Stromal cell of bone marrow (primary cell): ENCODE measurements around the gene KCNAB1.
"Not testable (repeated sequence)": the region's sequence is repeated elsewhere in the genome, so short reads cannot be mapped to it uniquely, and the experiment has no call there.

Source experiments
- DNase-seq: peaks from one replicate; pipeline ENCODE4 v3.0.0-alpha.2; 2012; ENCODE audit warnings: low read depth

KCNAB1 gene

DNA sequence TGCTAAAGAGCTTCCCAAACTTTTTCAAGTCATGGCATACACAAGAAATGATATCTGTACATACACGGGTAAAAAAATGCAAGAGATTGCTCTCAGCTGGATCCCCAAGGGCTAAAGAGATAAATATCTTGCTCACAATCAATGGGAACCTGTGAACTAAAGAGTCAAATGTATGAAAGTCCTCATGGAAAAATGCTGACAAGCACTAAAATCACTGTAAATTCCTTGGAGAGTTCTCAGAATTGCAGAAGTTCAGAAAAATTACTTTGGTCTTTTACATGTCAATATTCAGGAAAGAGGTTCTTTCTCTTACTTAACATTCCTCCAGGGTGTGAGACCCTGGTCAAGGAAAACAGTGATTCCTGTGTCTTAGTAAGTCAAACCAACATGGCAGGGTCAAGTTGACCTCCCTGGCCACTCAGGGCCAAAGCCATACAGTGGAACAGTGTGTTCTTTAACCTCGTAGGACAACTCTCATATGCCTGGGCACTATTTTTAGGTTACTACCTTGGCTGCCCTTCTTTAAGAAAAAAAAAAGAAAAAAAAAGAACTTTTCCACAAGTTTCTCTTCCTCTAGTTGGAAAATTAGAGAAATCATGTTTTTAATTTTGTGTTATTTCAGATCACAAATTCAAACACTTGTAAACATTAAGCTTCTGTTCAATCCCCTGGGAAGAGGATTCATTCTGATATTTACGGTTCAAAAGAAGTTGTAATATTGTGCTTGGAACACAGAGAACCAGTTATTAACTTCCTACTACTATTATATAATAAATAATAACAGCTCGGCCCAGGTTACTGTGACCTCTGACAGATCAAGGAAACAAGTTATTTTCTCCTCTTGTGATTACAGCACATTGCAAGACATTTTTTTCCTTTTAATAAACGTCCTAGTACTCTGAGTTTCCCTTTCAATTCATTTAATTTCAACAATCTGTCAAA, 422.0 kb downstream of the KCNAB1 start:
- no peak for DNase-seq

DNA sequence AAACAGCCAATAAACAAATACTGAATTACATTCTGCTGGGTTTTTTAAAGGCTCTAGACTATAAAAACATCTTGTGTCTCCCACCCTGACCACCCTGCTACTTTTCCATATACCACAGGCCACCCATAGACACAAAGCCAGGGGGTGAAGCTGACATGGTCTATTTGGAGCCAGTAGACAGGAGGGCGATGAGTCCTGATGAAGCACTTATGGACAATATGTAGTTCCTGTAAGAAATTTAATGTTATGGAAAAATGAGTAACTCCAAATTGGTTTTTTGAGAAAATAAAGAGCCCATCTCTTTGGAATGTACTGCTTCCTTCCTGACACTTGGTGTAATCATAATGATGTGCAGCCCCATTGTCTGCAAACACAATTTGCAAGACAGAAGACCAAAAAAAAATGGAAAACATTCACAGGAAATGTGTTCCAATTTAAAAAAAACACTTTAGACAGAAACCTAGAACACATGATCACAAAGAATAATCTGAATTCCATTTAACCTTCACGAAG, 422.7 kb downstream of the KCNAB1 start:
- DNase-seq, result no peak

GRCh38 chr3:156547637-156548036, 427.3 kb downstream of the KCNAB1 start:
- no peak for DNase-seq

DNA sequence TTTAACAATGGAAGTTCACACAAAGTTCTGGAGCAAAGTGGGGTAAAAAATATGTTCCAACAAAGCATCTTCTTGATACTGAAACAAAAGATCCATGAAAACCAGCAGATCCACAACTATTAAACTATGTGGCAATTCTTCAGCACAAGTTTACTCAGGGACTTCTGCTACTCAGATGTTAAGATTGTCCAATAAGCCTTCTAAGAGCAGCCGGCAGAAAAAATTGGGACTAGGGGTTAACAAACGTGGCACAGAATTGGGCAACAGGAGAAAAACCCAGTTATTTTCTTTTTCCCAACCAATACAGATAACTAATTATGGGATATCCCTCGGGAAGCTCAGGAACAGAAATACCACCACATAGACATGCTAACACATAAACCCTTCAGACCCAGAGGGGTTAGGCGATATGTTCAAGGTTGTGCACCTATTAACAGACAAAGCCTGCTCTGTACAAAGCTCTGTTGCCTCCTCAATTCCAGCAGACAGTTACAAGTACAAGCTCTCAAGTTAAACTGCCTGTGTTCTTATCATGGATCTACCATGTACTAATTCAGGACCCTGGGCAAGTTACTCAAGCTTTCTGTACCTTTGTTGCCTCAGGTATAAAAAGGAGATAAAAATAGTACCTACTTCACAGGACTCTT, 427.8 kb downstream of the KCNAB1 start:
- no peak for DNase-seq

DNA sequence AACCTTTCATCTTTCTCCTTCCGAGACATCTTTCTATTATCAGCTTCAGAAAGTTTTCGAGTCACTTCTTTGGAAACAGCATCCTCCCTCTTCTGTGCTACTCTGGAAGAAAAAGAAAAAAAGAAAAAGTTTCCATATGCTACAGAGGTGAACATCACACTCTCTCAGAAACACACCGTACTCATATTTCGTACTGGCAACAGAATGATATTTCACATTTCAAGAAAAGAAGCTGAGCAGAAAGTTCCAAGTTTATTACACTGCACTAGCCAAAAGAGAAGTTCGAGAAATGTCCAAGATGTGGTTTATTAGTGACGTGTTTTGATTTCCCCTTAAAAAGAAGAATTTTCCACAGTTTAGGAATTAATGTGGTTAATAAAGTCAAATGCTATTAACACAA, 428.5 kb downstream of the KCNAB1 start:
- DNase-seq, result no peak

GRCh38 chr3:156551261-156551660, 430.9 kb downstream of the KCNAB1 start:
- DNase-seq, result no peak

DNA sequence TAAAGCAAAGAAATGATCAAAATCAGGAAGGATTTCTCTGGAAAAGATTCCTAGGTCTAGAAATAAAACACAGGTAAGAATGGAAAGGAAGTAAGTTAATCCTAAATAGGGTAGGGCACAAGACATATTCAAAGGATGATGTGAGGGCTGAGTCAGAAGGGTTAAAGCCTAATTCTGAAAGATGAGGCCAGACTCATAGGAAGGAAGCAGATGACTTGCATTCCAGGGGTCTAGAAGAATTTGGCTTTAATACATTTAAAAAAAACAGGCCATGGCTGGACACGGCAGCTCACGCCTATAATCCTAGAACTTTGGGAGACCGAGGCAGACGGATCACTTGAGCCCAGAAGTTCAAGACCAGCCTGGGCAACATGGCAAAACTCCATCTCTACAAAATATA, 431.4 kb downstream of the KCNAB1 start:
- peak; percentile 50 for DNase-seq

DNA sequence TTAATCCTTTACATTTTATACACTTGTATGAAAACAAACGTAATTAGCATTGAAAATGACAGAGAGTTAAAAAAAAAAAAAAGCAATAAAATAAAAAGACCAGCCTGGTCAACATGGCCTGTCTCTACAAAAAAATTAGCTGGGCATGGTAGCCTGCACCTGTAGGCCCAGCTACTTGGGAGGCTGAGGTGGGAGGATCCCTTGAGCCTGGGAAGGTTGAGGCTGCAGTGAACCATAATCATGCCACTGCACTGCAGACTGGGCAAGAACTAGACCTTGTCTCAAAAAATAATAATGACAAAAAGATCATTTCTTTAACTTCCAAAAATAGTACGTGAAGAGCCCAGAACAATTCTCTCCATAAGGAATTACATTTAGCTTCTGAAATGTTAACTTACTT, 432.6 kb downstream of the KCNAB1 start:
- DNase-seq, result no peak

DNA sequence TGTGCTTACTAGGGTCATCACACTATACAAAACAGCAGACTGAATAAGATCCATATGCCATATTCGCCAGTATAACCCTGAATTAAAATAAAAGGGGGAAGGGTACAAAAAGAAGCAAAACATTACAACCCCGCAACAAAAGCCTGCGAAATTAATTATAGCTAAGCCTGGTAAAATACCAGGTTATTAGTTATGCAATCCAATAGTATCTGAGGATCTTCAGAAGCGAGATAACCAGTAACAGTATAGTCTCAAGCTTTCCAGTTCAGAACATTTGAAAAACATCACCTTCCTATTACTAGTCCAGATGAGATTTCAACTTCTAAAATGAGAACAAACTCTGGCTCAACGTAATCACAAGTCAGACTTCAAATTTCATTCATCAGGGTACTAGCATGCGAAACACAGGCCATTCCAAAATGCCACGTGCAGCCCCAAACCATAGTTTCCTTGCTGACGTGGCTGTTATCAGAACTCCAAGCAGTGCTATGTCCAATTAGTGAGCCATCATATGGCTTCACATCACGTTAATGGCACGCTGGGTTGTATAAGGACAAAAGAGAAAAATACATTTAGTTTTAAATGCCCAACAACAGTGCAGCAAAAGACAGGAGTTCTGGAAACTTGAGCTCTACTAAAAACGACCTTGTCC, 433.5 kb downstream of the KCNAB1 start:
- DNase-seq, result peak; percentile 33

- DNase-seq, result no peak
These were observed 434.1 kb downstream of the KCNAB1 start for GRCh38 chr3:156554515-156554841.

GRCh38 chr3:156554842-156555687, 434.7 kb downstream of the KCNAB1 start, which contains the start of gene SSR3:
Gene SSR3, minus strand, starts transcription at chr3:156555117. Its CDS starts 28 bp downstream, at chr3:156555089.
- DNase-seq, result peak; percentile 99

GRCh38 chr3:156558389-156558788, 438.0 kb downstream of the KCNAB1 start:
- DNase-seq, result no peak

DNA sequence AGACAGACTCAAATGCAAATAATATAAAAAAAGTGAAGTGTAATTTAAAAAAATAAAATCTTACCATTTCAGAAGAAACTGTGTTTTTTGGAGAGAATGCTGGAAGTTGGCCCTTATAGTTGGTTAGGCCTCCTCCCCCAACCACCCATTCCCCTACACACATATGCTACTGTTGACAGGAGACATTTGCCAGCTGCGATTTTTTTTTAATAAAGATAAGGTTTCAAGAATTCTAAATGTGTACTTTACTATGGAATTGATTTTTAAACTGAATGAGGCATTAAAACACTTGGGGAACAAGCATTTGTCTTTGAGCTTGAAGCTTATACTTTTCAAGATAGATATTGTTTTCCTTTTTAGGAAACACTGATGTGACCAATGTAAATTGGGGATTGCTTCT, 438.9 kb downstream of the KCNAB1 start:
- DNase-seq, result no peak

DNA sequence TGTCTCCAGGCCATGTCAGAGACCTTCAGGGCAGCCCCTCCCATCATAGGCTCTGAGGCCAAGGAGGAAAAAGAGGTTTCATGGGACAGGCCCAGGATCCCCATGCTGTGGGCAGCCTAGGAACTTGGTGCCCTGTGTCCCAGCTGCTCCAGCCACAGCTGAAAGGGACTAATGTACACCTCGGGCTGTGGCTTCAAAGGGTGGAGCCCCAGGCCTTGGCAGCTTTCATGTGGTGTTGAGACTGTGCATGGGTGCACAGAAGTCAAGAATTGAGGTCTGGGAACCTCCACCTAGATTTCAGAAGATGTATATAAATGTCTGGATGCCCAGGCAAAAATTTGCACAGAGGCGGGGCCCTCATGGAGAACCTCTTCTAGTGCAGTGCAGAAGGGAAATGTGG, 441.2 kb downstream of the KCNAB1 start:
- no peak for DNase-seq

DNA sequence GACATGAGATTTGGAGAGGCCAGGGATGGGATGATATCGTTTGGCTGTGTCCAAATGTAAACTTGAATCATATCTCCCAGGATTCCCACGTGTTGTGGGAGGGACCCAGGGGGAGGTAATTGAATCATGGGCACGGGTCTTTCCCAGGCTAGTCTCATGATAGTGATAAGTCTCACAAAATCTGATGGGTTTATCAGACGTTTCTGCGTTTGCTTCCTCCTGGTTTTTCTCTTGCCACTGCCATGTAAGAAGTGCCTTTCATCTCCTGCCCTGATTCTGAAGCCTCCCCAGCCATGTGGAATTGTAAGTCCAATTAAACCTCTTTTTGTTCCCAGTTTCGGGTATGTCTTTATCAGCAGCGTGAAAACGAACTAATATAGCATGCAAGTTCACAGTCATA, 442.1 kb downstream of the KCNAB1 start:
- not testable (repeated sequence) for DNase-seq

- DNase-seq, result no peak
These were observed 443.7 kb downstream of the KCNAB1 start for GRCh38 chr3:156563900-156564682.

- not testable (repeated sequence) for DNase-seq
These were observed 448.6 kb downstream of the KCNAB1 start for GRCh38 chr3:156569016-156569415.

DNA sequence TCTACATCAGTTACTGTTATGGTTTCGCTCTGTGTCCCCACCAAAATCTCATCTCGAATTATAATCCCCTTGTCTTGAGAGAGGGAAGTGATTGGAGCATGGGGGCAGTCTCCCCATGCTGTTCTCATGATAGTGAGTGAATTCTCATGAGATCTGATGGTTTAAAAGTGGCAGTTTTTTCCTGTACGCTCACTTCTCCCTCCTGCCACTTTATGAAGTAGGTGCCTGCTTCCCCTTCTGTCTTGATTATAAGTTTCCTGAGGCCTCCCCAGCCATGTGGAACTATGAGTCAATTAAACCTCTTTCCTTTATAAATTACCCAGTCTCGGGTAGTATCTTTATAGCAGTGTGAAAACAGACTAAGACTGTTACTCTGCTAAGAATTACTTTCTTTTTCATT, 449.5 kb downstream of the KCNAB1 start:
- DNase-seq, result not testable (repeated sequence)

DNA sequence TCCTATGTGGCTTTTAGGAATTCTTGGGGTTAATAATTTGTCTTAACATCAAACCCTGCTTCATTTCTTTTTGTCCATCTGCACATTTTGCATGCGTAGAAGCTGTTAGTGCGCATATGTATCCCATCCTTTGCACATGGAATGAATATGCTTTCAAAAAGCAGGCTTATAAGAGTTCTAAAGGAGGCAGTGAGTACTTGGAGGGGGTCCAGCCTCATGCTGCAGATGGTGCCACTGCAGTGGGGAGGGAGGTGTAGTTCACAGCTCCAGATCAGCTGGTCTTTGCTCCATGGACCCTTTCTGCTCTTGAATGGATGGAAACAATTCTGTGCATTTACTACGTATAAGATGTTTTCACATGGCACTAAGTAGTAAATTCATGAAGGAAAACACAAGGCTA, 455.3 kb downstream of the KCNAB1 start:
- no peak for DNase-seq

GRCh38 chr3:156576051-156576450, 455.7 kb downstream of the KCNAB1 start:
- DNase-seq, result no peak
